Tongue (tissue), 2 donors: ENCODE measurements around the gene ITGA2B. TPM values are rescaled to one million over a fixed set of nuclear protein-coding genes. Genes with fewer than 3 reads are reported as not detected.
"Not testable (repeated sequence)": the region's sequence is repeated elsewhere in the genome, so short reads cannot be mapped to it uniquely, and the experiment has no call there.

Experiments used
- DNase-seq: peaks from one replicate; pipeline ENCODE4 v3.0.0-alpha.2; 2015
- total RNA-seq: library from RNA; depleted of rRNA; stranded (reverse); fragments of >200 nt; gene quantifications from one replicate; pipeline ENCODE4 v1.2.3, GENCODE V29; 2014

The ITGA2B gene
- total RNA-seq, 1 donor from 2014 or later = 3.8 TPM

DNA sequence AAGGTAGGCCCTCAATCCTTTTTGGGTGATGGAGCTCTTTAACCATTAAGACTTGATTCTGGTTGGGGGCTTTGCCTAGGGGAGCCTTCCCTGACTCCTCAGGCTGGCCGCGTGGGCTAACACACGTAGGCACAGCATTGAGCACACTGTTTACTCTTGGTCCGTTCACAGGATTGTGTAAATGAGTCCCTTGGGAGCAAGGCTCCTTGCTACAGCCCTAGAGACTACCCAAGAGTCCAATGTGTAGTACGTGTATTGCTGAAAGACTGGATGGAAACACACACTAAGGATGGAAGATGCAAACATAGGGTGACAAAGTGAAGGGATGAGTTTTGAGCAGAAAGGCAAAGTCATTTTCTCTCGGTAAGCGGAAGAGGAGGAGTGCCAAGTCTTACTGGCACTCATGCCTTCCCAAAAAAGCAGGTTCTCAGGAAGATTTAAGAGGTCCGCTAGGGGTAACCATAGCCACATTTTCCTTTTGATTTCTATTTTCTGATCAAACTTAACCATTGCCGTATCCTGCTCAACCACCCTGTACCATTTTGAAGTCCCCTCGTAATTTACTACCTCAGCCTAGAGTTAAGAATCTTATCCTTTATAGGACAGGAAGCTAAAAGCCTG is 911 bp upstream of the ITGA2B start:
- no peak for DNase-seq

DNA sequence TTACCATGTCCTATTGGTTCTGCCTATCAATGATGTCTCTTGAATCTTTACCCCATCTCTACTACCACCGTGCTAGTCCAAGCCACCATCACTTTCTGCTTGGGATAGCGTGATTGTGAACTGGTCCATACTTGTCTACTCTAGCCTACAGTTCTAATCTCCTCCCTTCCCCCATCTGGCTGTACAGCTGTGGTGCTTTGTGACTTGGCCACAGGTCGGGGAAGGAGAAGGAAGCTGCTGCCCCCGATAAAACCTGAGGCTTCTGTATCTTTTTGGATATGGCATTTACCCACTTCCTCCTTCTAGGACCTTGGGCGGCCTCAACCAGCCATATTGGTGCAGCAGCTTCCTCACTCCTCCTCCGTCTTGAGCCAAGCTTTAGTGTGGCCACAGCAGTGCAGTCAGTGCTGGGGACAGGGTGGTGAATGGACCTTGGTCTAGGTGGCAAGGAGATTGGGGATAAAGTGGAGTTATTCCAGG is 314 bp upstream of the ITGA2B start:
- no peak for DNase-seq

DNA sequence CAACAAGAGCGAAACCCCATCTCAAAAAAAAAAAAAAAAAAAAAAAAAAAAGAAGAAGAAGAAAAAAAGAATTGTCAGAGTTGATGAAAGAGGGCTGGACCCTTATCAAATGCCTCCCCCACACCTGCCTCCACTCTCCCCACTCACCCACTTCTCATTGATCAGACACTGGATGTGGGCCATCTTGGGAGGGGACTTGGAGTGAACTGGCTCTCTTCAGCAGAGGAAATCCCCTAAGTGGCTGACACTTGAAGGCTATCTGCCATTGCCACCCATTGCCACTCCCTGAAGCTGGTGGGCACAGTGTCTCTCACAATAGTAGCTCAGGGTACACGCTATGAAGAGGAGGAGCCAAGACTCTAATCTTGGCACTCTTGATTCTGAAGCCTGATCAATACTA is 1.6 kb downstream of the ITGA2B start:
- no peak for DNase-seq

DNA sequence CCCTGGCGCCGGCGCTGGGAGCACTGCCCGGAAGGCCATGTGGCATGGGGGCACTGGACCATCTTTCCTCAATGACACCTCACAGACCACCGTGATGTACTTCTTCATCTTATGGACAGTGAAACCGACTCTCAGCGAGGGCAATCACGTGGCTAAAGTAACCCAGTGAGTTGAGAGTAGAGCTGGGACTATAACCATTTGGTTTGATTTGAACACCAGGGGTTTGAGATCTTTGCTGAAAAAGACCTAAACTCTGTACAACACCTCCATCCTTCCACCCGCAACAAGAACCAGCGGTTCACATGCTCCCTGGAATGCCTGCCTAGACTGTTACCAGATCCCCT is 3.3 kb downstream of the ITGA2B start:
- DNase-seq = no peak

DNA sequence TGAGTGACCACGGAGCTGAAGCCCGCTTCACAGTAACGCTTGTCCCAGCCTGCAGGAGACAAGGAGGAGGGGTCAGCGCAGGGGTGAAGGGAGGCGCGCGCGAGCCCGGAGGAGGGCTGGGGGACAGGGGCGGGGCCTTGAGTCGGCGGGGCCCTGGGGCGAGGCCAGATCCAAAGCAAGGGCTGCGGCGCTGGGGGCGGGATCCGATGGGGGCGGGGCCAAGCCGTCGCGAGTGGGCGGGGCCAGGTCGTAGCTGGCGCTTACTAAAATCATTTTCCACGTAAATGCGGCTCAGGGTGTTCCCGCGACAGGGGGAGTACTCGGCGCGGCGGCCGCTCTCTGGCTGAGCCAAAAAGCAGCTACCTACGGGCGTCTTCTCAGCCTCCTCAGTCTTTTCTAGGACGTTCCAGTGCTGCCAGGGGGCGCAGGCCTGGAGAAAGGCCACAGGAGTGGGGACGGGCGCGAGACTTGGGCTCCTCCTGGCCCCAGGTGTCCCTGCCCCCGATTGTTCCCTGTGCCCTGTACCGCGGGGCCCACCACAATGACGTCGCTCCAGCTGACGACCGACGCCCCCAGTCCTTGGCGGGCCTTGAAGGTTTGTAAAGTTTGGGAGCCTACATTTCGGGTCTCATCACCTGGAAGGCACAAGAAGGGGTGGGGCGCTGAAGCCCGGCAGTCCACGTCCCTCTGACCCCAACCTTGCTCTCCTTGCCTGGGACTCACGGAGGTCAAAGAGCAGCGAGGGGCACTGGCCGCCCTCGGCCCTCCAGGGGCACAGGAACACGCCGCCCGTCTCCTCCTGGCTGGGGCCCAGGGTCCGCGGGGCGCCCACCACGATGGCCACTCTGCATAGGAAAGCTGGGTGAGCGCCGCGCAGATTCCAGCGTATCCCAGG is 3.9 kb downstream of the ITGA2B start:
- DNase-seq = peak; percentile 90

DNA sequence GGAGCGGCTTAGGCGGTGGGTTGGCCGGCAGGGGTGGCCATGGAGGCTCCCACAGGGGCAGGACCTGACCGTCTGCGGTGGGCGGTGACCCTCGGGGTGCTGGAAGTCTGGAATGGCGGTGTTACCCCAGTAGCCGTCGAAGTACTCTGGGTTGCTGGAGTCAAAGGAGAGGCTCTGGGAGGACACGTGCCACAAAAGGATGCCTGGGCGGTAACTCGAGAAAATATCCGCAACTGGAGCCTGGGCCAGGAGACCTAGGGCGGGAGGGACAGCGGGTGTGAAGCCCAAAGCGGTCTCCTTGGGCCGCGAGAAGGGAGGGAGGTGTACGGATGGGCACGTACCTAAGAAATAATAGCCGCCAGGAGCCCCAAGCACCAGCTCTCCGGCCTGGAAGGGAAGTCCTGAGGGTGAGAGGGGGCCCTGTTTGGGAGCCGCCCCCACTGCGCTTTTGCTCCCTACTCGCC is 4.6 kb downstream of the ITGA2B start:
- DNase-seq = no peak

DNA sequence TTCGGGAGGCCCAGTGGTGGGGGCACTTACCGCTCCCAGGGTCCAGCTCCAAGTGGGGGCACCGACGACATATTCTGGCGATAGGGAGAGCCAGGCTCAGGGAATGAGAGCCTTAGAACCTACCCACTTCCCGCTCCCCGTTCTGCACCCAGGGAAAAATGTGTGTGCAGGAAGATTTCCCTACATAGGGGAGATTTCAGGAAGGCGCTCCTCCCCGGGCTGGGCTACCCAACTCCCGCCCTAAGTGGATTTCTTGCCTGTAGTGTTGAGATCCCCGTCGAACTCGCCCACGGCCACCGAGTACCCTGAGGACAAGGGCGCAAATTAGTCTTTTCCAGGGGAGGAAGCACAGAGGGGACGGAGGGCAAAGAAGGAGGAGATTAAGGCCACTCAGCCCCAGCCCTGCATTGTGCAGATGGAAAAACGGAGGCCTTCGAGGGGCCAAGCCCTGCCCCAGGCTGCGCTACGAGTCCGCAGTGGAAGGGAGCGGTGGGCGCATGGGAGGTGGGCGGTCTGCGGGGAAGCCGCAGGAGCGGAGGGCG is 5.1 kb downstream of the ITGA2B start:
- no peak for DNase-seq

DNA sequence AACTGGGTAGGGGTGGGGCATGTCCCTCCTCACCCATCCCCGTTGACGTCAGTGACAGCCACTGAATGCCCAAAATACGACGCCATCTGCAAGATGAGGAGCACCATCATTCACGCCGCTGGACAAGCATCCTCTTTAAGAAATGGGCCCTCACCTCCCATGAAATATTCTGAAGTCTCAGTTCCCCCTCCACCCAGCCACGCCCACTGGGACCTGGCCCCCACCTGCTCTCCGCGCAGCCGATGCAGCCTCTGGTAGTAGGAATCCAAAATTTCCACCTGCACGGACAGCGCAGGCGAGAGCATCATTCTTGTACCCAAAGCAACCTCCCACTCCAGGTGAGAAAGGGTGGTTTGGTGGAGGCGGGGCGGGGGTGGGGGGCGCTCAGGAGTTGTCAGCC is 5.6 kb downstream of the ITGA2B start:
- DNase-seq = no peak

DNA sequence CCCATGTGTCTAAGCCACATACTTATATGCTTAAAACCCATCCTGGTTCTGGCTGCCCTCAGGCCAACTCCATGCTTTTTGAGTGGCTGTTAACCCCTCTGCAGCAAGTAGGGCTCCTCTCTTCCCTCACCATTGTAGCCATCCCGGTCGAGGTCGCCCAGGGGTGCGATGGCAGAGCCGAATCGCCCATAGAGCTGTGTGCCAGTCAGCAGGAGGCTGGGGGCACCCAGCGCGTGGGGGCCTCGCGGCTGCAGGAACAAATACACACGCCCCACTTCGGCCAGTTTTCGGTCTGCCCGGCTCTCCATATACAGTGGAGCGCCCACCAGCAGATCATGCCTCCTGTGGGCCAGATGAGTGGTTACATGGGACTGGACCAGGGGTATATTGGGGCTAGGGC is 6.1 kb downstream of the ITGA2B start:
- DNase-seq = no peak

DNA sequence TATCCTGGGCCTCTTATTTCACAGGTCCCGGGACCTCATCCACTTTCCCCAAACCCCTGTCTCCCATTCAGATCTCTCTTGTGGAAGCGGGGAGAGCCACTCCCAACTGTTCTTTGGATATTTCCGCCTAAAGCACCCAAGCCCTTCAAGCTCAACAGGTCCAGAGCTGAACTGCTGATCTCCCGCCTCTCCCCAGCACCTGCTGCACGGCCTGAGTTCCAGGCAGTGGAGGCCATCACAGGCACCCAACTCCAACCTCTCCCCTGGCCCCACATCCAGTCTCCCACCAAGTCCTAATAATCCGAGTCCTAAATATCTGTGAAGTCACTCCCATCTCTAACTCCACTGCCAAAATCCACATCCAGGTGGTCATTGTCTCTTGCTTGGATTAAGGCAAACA is 6.5 kb downstream of the ITGA2B start:
- no peak for DNase-seq

DNA sequence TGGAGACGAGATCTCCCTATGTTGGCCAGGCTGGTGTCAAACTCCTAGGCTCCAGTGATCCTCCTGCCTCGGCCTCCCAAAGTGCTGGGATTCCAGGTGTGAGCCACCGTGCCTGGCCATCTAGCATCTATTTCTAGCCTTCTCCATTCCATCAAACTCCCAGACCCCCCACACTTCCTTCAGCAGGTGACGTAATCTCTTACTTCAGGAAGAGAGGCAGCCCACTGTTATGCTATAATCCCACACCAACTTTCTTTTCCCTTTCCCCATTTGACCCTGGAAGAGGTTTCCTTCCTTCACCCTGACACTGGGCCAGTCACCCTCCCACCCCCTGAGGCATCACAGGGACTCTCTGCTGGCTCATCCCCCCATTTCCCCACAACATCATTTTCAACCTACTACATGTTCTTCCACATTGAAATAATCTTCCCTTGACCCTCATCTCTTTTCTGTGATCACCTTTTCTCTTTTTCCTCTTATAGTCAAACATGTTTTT is 7.6 kb downstream of the ITGA2B start:
- DNase-seq = no peak

DNA sequence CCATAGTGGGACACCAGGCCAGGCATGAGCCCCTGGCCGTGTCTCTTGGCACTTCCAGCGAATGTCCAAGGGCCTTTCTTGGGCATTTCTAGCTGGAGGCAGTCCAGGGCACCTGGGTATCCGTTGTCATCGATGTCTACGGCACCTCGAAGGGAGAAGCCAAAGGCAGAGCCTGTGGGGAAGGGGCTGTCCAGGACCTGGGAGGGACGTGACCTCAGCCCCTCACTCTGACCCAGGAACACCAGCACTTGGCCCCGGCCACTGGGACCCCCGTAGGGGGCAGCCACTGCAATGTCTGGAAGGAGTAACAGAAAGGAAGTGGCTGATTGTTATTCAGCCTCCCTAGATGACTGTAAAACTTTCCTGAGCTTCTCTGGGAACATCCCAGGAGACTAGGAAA is 8.7 kb downstream of the ITGA2B start:
- no peak for DNase-seq

DNA sequence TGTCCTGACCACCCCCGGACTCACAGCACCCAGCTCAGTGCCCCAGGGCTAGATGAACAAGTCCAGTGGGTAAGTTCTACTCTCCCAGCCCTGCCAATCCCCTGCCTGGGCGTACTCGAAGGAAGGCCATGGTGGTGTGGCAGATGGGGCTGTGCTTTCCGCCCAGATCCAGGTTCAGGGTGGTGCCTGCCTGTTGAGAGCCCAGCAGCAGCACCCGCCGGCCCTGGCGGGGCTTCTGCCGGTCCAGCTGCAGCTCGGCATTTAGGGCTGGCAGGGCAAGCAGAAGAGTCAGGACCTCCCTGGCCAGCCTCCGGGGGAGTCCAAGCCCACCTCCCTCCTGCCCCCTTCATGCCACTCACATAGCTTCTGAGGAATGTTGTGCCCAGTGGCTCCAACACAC is 9.6 kb downstream of the ITGA2B start:
- no peak for DNase-seq

DNA sequence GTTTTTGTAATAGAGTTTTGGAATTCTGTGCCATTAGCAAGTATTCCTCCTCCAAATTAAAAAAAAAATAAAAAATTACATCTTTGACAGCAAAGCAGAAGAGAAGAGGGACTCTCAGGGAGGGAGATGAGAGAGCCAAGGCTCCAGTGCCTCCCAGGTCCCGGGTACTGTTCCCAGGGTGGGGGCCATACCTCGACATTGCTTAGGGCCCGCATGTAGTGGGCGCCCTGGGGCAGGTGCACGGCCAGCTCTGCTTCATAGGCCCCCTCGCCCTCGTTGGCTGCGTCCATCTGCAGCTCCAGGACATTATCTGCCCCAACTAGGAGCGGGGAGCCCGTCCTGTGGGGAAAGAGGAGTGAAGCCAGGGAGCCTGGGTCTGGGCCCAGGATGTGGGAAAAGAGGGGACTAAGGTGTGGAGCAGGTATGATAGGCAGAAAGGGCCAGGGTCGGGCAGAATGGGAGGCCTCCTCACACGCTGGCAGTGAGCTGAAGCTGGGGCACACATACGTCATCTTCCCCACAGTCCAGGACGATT is 11.2 kb downstream of the ITGA2B start:
- no peak for DNase-seq

DNA sequence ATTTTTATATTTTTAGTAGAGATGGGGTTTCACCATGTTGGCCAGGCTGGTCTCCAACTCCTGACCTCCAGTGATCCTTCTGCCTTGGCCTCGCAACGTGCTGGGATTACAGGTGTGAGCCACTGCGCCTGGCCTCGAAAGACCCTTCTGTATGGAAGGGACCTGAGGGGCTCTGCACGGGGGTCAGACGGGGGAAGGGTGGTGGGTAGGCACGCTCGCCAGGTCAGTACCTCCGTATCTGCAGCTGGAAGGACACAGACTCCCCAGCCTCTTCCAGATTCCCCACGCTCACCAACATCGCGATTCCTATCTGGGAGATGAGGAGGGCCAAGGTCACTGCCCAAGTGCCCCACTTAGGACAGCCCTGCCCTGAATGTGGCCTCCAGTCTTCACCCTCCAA is 12.7 kb downstream of the ITGA2B start:
- no peak for DNase-seq

DNA sequence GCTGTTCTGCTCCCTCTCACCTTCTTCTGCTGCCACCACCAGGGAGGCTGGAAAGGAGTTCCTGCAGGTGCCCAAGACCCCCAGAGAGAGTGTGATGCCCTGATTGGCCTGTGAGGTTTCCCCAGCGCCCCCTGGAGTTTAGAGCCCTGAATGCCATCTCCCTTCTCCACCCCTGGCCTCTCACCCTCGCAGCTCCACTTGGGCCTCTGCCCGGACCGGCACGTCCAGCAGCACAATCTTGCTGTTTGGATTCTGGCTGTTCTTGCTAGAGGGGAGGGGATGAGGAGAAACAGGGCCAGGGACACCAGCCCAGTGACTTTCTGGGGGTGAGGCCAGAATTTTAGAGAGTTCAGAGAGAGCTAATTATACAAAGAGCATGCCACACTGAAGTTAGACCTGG is 13.3 kb downstream of the ITGA2B start:
- DNase-seq = peak; percentile 49

DNA sequence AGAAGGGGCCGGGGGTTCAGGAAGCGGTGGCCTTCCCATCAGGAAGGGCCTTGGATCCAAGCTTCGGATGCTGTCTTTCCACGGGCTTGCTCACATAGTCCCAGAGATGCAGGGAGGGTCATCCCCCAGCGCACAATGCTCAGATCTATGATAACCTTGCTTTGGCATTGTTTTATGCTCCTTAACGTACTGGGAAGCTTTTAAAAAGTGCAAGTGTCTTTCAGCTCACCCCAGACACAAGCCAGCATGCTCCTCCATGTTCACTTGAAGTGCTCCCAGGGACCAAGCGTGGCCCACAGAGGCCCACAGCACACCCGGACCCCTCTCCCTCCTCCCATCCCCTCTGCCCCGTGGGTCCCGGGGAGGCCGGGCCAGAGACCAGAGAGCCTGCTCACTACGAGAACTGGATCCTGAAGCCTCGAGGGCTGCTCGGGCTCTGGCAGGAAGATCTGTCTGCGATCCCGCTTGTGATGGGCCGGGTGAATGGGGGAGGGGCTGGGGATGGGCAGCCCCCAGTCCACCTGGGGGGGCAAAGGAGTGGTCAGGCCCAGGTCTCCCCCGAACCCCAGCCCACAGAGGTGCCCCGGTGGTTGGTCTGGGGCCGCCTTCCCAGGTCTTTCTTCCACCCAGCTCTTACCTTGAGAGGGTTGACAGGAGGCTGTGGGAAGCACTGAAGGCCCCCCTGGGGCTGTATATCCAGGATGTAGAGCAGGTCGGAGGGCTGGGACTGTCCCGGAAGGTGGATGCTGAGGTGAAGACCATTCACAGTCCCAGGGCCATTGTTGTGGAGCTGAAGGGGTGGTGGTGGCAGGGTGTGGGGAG is 14.0 kb downstream of the ITGA2B start:
- DNase-seq = no peak

DNA sequence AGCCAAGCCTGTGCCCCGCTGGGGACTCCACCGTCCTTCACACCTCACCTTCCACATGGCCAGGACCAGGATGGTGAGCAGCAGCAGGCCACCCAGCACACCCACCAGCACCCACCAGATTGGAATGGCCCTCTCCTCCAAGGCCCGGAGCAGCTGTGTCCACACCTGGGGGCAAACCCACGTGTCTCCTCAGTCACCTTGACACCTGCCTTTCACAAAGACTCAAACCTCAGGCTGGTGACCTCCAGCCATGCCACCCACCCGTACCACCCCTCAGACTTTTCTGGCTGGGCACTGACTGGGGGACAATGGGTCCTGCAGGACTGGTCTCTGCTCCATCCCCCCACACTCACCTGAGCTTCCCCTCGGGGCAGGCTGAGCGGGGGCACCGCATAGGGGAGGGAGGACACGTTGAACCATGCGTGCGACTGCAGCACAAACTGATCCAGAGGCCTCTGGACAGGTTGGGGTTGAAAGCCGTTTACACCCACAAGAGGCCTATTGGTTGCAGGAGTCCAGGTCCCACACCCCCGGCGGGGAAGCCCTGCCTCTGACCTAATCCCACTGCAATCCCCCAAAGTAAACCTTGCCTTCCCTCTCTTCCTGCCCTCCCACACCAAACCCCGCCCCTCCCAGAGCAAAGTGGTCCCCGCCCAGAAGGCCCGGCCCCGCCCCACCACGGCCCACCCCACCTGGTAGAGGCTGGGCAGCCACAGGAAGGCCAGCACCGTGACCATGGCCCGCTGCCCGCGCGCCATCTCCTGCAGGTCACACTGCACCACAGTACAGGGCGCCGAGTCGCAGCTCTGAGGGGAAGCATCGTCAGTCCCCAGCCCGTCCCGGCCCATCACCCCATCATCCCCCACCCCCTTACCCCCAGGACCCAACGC is 14.9 kb downstream of the ITGA2B start:
- DNase-seq = peak; percentile 39

DNA sequence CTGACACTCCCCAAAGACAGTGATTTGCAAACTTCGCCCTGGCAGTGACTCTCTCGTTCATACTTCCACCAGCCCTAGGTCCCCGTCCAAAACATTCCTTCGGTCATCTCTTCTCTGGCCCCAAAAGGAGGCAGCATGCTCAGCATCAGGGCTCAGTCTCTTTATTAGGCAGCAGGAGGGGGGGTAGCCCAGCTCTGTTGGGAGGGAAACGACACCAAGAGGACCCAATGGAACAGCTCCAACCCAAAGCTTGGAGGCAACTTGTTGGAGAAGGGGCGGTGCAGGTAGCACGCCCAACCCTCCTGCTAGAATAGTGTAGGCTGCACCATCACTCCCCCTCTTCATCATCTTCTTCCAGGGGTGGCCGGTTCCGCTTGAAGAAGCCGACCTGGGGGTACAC is 17.4 kb downstream of the ITGA2B start:
- no peak for DNase-seq

DNA sequence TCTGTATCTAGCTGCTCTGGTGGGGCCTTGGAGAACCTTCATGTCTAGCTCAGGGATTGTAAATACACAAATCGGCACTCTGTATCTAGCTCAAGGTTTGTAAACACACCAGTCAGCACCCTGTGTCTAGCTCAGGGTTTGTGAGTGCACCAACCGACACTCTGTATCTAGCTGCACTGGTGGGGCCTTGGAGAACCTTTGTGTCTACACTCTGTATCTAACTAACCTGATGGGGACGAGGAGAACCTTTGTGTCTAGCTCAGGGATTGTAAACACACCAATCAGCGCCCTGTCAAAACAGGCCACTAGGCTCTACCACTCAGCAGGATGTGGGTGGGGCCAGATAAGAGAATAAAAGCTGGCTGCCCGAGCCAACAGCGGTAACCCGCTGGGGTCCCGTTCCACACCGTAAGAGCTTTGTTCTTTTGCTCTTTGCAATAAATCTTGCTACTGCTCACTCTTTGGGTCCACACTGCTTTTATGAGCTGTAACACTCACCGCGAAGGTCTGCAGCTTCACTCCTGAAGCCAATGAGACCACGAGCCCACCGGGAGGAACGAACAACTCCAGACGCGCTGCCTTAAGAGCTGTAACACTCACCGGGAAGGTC is 19.9 kb downstream of the ITGA2B start:
- DNase-seq = not testable (repeated sequence)
